ENCODE data around the gene MCL1. TPM values are rescaled to one million over a fixed set of nuclear protein-coding genes. Genes with fewer than 3 reads are reported as not detected.
"Not testable (repeated sequence)": the region's sequence is repeated elsewhere in the genome, so short reads cannot be mapped to it uniquely, and the experiment has no call there.

Gene MCL1
- total and polyA plus RNA-seq, 2 donors (not counting 1 experiment from before 2014, with no cell fraction given): 219 to 266 TPM

DNA sequence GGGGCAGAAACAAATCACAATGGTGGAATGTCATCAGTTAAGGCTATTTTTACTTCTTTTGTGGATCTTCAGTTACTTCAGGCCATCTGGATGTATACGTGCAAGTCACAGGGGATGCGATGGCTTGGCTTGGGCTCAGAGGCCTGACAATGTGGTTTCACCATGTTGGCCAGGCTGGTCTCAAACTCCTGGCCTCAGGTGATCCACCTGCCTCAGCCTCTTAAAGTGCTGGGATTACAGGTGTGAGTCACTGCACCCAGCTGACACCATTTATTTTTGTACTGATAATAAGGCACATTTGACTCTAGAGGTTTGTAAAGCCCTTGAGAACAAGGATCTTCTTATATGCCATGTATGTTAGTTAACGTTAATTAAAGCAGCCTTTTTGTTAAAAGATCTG lies 1.6 kb upstream of the MCL1 start:
- DNase-seq; intact Hi-C loops (cut with micrococcal nuclease); H3K9me3 Mint-ChIP-seq (ENCODE audit: insufficient read depth); H3K27ac ChIP-seq (ENCODE audit: low read length in 2 of 2); H3K4me3 ChIP-seq (ENCODE audit: control extremely low read depth in 1 of 5, extremely low read depth in 1 of 5, insufficient read depth in 1 of 5, low read depth in 2 of 5, low read length in 4 of 5); H3K4me2 ChIP-seq (replicated peaks; ENCODE audit: low read depth, low read length, poor library complexity, severe bottlenecking); ATAC-seq (ENCODE audit: low read depth); H3K9ac ChIP-seq (ENCODE audit: low read length); H3K27me3 Mint-ChIP-seq; H3K9me3 ChIP-seq (ENCODE audit: control extremely low read depth in 1 of 3, control insufficient read depth in 2 of 3, insufficient read depth in 1 of 3, low read length in 2 of 3); H2AFZ ChIP-seq (ENCODE audit: insufficient read depth, low read depth, low read length, poor library complexity, severe bottlenecking); H3K27me3 ChIP-seq (replicated peaks in 1 of 4; ENCODE audit: control extremely low read depth in 1 of 4, control insufficient read depth in 3 of 4, insufficient read depth in 4 of 4, low read length in 3 of 4): not testable (repeated sequence)
- POLR2A ChIA-PET: interaction anchor here (2.8 to 11.2 kb wide), 2 partner anchors 16 to 48 kb away, joined by 18 to 371 read pairs; partner anchors contain the start of gene ENSA
- peaks cover 33% of the 10 kb centered on the region for H3K4me1 Mint-ChIP-seq
- H4K20me1 ChIP-seq (ENCODE audit: control insufficient read depth, insufficient read depth, low read length, poor library complexity, severe bottlenecking): peaks cover 34% of the 10 kb centered on the region
- H3K4me1 ChIP-seq (ENCODE audit: control insufficient read depth in 2 of 2, insufficient read depth in 2 of 2, low read length in 2 of 2): peaks cover 11 to 21% of the 10 kb centered on the region in 2 donors
- peaks cover 0 to 31% of the 10 kb centered on the region in 2 experiments for H3K36me3 ChIP-seq (replicated peaks in 1 of 2; ENCODE audit: control extremely low read depth in 1 of 2, control insufficient read depth in 1 of 2, extremely low read depth in 1 of 2, insufficient read depth in 2 of 2, low read length in 1 of 2)
- H3K4me3 Mint-ChIP-seq: peak overlapping the region; percentile 85
- 83% methylated on average over 2 of the region's 3 CpGs for WGBS (ENCODE audit: insufficient coverage)
- CTCF ChIA-PET: interaction anchor here (1.6 to 19.2 kb wide), 4 partner anchors 19 to 45 kb away, joined by 4 to 497 read pairs (median 82); no protein-coding TSS in a partner anchor
- peaks cover 50% of the 10 kb centered on the region for H3K79me2 ChIP-seq (ENCODE audit: control insufficient read depth, insufficient read depth, low read length)
- peak overlapping the region; percentile 97 for H3K27ac Mint-ChIP-seq

DNA sequence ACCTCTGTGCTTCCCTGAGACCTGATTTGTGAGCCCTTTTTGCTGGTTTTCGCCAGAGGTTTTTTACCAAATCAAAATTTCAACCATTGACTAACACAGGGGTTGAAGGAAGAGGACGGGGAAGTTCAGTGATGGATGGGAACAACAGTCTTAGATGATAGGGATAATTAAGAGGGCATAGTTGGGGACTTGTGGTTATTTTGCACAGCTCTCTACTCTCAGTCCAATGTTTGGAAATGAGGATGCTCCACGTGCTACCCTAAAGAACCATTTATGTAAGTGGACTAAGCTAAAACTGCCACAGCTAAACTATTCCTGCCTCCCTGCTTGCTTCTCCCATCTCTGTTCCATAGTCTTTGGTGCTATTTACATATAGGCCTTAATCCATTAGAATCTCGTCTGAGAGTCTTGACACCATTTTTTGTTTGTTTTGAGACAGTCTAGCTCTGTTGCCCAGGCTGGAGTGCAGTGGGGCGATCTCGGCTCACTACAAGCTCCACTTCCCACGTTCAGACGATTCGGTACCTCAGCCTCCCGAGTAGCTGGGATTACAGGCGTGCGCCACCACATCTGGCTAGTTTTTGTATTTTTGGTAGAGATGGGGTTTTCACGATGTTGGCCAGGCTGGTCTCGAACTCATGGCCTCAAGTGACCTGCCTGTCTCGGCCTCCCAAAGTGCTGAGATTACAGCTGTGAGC lies 684 bp upstream of the MCL1 start:
- Histone ChIP-seq H3K4me1 (ENCODE audit: control insufficient read depth in 2 of 2, insufficient read depth in 2 of 2, low read length in 2 of 2) (peaks cover 20 to 30% of the 10 kb centered on the region in 2 donors), H3K4me2 (replicated peaks; ENCODE audit: low read depth, low read length, poor library complexity, severe bottlenecking) (peak overlapping the region; percentile 86), H3K79me2 (ENCODE audit: control insufficient read depth, insufficient read depth, low read length) (peaks cover 59% of the 10 kb centered on the region), H3K36me3 (replicated peaks in 1 of 2; ENCODE audit: control extremely low read depth in 1 of 2, control insufficient read depth in 1 of 2, extremely low read depth in 1 of 2, insufficient read depth in 2 of 2, low read length in 1 of 2) (peaks cover 0 to 39% of the 10 kb centered on the region in 2 experiments), H4K20me1 (ENCODE audit: control insufficient read depth, insufficient read depth, low read length, poor library complexity, severe bottlenecking) (peaks cover 43% of the 10 kb centered on the region), H2AFZ (ENCODE audit: insufficient read depth, low read depth, low read length, poor library complexity, severe bottlenecking) (peak overlapping the region; percentile 74), H3K9me3 (ENCODE audit: control extremely low read depth in 1 of 3, control insufficient read depth in 2 of 3, insufficient read depth in 1 of 3, low read length in 2 of 3) (peaks cover 0 to 3% (median 0%) of the 10 kb centered on the region in 3 donors), H3K27me3 (replicated peaks in 1 of 4; ENCODE audit: control extremely low read depth in 1 of 4, control insufficient read depth in 3 of 4, insufficient read depth in 4 of 4, low read length in 3 of 4) (no peaks in the 10 kb centered on the region), H3K9ac (ENCODE audit: low read length) (peak overlapping the region; percentile 94), H3K4me3 (ENCODE audit: control extremely low read depth in 1 of 5, extremely low read depth in 1 of 5, insufficient read depth in 1 of 5, low read depth in 2 of 5, low read length in 4 of 5) (peak overlapping the region; percentile 49 to 98 (median 85)), H3K27ac (ENCODE audit: low read length in 2 of 2) (peak overlapping the region; percentile 83 to 97)
- TF ChIP-seq, protein P1, sequence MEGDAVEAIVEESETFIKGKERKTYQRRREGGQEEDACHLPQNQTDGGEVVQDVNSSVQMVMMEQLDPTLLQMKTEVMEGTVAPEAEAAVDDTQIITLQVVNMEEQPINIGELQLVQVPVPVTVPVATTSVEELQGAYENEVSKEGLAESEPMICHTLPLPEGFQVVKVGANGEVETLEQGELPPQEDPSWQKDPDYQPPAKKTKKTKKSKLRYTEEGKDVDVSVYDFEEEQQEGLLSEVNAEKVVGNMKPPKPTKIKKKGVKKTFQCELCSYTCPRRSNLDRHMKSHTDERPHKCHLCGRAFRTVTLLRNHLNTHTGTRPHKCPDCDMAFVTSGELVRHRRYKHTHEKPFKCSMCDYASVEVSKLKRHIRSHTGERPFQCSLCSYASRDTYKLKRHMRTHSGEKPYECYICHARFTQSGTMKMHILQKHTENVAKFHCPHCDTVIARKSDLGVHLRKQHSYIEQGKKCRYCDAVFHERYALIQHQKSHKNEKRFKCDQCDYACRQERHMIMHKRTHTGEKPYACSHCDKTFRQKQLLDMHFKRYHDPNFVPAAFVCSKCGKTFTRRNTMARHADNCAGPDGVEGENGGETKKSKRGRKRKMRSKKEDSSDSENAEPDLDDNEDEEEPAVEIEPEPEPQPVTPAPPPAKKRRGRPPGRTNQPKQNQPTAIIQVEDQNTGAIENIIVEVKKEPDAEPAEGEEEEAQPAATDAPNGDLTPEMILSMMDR (IDR thresholded peaks at IDR 0.05): no peak
- no peak for TF ChIP-seq EZH2 (IDR thresholded peaks at IDR 0.05; ENCODE audit: borderline replicate concordance, insufficient read depth, low read depth, low read length, poor library complexity, severe bottlenecking)
- ChIA-PET POLR2A (interaction anchor here (0.6 to 11.2 kb wide), 11 partner anchors 9 to 714 kb away, joined by 3 to 371 read pairs (median 5); partner anchors contain the start of genes ADAMTSL4, ENSA, GOLPH3L and RPRD2), CTCF (interaction anchor here (0.6 to 19.2 kb wide), 11 partner anchors 9 to 119 kb away, joined by 3 to 497 read pairs (median 6); partner anchors contain the start of gene ENSA)
- H3K27me3 Mint-ChIP-seq: no peaks in the 10 kb centered on the region
- DNase-seq (no peak), ATAC-seq (ENCODE audit: low read depth) (no peak)
- intact Hi-C loops (cut with micrococcal nuclease): loop anchor here (1.0 kb wide), 4 partner anchors 18 to 49 kb away; partner anchors contain the start of gene ENSA
- WGBS (ENCODE audit: insufficient coverage): 87% methylated on average over 6 of the region's 15 CpGs
- H3K4me1 Mint-ChIP-seq: peaks cover 42% of the 10 kb centered on the region
- peak overlapping the region; percentile 85 for H3K4me3 Mint-ChIP-seq
- peak overlapping the region; percentile 97 for H3K27ac Mint-ChIP-seq
- no peaks in the 10 kb centered on the region for H3K9me3 Mint-ChIP-seq (ENCODE audit: insufficient read depth)
